K562 (cell line): ENCODE data around the gene CYBRD1. TPM values are rescaled to one million over a fixed set of nuclear protein-coding genes. Genes with fewer than 3 reads are reported as not detected.

Experiments
- CBX5 ChIP-seq: IDR thresholded peaks from 2 replicates; pipeline ENCODE4 v1.6.1; 2014; ENCODE audit warnings: low read depth, borderline replicate concordance
- SAP30 ChIP-seq: fragments of 200-600 bp; sonication (generic); IDR thresholded peaks from 2 replicates; pipeline ENCODE4 v1.6.1; 2012; ENCODE audit warnings: borderline replicate concordance, low read depth, mild to moderate bottlenecking, moderate library complexity, low read length, control low read depth, inconsistent platforms; ENCODE audit not compliant: insufficient read depth, poor library complexity, severe bottlenecking
- SIN3B ChIP-seq: fragments of 450-650 bp; IDR thresholded peaks from 2 replicates; pipeline ENCODE4 v1.6.1; 2017; ENCODE audit warnings: low read depth, mild to moderate bottlenecking, moderate library complexity
- ZFP30 ChIP-seq: fragments of 250-450 bp; sonication (Bioruptor Pico); IDR thresholded peaks from 2 replicates; pipeline ENCODE4 v1.8.0; 2022; ENCODE audit warnings: moderate library complexity, mild to moderate bottlenecking, inconsistent platforms, borderline replicate concordance
- ZNF121 ChIP-seq: sonication (generic); formaldehyde crosslinking; conservative IDR thresholded peaks from 2 replicates; pipeline ENCODE4 v1.8.0; 2022; ENCODE audit warnings: missing genetic modification reagents
- ZNF232 ChIP-seq: sonication (generic); formaldehyde crosslinking; IDR thresholded peaks from 2 replicates; pipeline ENCODE4 v1.8.0; 2022; ENCODE audit warnings: mild to moderate bottlenecking, missing genetic modification reagents
- ZNF41 ChIP-seq: fragments of 250-450 bp; sonication (Bioruptor Pico); conservative IDR thresholded peaks from 2 replicates; pipeline ENCODE4 v1.4.0; 2020; ENCODE audit warnings: mild to moderate bottlenecking
- ZNF76 ChIP-seq: fragments of 250-450 bp; sonication (Bioruptor Pico); IDR thresholded peaks from 2 replicates; pipeline ENCODE4 v1.4.0; 2020; ENCODE audit warnings: mild to moderate bottlenecking, moderate library complexity, borderline replicate concordance
- polyA plus RNA-seq, 8 experiments: library from polyadenylated mRNA; depleted of rRNA in 4 of 8; stranded (reverse) in 5 of 8; unstranded in 3 of 8; fragments of >200 nt; fragmentation: Nextera tagmentation in 2 of 8; fragmentation: Illumina TruSeq in 1 of 8; extraction: Ambion mirVana in 2 of 8; extraction: Trizol in 1 of 8; gene quantifications; 2 replicates each; pipeline versions ENCODE4 v1.2.1 to v1.2.3, GENCODE V29; 2011 to 2014; ENCODE audit warnings: inconsistent platforms in 1 of 8, missing spikeins in 1 of 8
- total RNA-seq, 7 experiments: library from RNA; depleted of rRNA in 6 of 7; stranded (reverse); fragments of >200 nt in 6 of 7; fragmentation: Illumina TruSeq in 2 of 7; extraction: Trizol in 2 of 7; gene quantifications; 2 replicates each; pipeline versions ENCODE4 v1.2.1 to v1.2.3, GENCODE V29; 2011 to 2021; ENCODE audit warnings: low replicate concordance in 1 of 7
- TF ChIP-seq, protein P1 (sequence below): fragments of 450-650 bp; IDR thresholded peaks from 2 replicates; pipeline ENCODE4 v1.6.1; 2016; ENCODE audit warnings: low read depth
- TF ChIP-seq, protein P2 (sequence below): fragments of 150-350 bp; IDR thresholded peaks from 2 replicates; pipeline ENCODE4 v1.6.1; 2014; ENCODE audit warnings: low read depth, mild to moderate bottlenecking, low read length, borderline replicate concordance
- TF ChIP-seq, protein P3 (sequence below): IDR thresholded peaks from 2 replicates; pipeline ENCODE4 v1.6.1; 2011; ENCODE audit not compliant: insufficient read length; ENCODE audit errors: extremely low read depth
- TF ChIP-seq, protein P4 (sequence below): fragments of 450-650 bp; formaldehyde crosslinking; IDR thresholded peaks from 2 replicates; pipeline ENCODE4 v1.4.0; 2020; ENCODE audit warnings: mild to moderate bottlenecking, moderate library complexity

CYBRD1 gene
- total and polyA plus RNA-seq, 9 of the 15 experiments (the other 6 are each of a cell fraction or from before 2014, with no cell fraction given): 9.6 to 22.4 (median 15.6) TPM

DNA sequence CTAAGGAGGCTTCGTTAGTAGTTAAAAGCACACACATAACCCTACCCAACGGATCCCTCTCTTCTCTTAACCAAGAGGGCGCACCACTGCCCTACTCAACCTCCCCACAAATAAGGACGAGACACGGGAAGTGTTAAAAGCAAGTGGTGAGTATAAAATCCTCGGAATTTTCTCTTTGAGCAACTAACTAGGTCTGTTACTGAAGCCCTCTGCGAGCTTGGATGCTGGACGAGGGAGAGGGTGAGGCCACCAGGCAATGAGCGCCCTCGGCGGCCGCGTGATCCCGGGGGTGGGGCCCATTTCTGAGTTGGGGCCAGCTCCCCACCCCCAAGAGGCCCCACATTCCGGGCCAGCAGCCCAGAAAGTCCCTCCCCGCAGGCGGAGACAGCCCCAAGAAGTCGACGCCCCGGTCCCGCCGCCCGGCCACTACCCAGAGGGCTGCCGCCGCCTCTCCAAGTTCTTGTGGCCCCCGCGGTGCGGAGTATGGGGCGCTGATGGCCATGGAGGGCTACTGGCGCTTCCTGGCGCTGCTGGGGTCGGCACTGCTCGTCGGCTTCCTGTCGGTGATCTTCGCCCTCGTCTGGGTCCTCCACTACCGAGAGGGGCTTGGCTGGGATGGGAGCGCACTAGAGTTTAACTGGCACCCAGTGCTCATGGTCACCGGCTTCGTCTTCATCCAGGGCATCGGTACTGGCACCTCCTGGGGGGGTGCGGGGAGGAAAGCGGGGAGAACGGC lies at the start of gene CYBRD1 (continued):
- TF ChIP-seq ZNF121 (CRISPR knock-in tag) (no peak), SIN3B (no peak), ZNF232 (CRISPR knock-in tag) (peak; percentile 68; the same call in 1 of the 2 replicates), ZFP30 (no peak), ZNF76 (CRISPR knock-in tag) (no peak), CBX5 (no peak), SAP30 (peak; percentile 64), ZNF41 (no peak)
- TF ChIP-seq, protein P1, sequence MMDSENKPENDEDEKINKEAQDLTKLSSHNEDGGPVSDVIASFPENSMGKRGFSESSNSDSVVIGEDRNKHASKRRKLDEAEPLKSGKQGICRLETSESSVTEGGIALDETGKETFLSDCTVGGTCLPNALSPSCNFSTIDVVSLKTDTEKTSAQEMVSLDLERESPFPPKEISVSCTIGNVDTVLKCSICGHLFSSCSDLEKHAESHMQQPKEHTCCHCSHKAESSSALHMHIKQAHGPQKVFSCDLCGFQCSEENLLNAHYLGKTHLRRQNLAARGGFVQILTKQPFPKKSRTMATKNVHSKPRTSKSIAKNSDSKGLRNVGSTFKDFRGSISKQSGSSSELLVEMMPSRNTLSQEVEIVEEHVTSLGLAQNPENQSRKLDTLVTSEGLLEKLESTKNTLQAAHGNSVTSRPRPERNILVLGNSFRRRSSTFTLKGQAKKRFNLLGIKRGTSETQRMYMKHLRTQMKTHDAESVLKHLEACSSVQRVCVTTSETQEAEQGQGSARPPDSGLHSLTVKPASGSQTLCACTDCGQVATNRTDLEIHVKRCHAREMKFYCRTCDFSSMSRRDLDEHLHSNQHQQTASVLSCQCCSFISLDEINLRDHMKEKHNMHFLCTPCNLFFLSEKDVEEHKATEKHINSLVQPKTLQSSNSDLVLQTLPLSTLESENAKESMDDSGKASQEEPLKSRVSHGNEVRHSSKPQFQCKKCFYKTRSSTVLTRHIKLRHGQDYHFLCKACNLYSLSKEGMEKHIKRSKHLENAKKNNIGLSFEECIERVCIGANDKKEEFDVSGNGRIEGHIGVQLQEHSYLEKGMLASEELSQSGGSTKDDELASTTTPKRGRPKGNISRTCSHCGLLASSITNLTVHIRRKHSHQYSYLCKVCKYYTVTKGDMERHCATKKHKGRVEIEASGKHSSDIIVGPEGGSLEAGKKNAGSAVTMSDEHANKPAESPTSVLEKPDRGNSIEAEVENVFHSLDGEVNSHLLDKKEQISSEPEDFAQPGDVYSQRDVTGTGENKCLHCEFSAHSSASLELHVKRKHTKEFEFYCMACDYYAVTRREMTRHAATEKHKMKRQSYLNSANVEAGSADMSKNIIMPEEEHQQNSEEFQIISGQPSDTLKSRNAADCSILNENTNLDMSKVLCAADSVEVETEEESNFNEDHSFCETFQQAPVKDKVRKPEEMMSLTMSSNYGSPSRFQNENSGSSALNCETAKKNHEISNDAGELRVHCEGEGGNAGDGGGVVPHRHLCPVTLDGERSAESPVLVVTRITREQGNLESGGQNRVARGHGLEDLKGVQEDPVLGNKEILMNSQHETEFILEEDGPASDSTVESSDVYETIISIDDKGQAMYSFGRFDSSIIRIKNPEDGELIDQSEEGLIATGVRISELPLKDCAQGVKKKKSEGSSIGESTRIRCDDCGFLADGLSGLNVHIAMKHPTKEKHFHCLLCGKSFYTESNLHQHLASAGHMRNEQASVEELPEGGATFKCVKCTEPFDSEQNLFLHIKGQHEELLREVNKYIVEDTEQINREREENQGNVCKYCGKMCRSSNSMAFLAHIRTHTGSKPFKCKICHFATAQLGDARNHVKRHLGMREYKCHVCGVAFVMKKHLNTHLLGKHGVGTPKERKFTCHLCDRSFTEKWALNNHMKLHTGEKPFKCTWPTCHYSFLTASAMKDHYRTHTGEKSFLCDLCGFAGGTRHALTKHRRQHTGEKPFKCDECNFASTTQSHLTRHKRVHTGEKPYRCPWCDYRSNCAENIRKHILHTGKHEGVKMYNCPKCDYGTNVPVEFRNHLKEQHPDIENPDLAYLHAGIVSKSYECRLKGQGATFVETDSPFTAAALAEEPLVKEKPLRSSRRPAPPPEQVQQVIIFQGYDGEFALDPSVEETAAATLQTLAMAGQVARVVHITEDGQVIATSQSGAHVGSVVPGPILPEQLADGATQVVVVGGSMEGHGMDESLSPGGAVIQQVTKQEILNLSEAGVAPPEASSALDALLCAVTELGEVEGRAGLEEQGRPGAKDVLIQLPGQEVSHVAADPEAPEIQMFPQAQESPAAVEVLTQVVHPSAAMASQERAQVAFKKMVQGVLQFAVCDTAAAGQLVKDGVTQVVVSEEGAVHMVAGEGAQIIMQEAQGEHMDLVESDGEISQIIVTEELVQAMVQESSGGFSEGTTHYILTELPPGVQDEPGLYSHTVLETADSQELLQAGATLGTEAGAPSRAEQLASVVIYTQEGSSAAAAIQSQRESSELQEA: no peak; the same call in 1 of the 2 replicates
- TF ChIP-seq, protein P2, sequence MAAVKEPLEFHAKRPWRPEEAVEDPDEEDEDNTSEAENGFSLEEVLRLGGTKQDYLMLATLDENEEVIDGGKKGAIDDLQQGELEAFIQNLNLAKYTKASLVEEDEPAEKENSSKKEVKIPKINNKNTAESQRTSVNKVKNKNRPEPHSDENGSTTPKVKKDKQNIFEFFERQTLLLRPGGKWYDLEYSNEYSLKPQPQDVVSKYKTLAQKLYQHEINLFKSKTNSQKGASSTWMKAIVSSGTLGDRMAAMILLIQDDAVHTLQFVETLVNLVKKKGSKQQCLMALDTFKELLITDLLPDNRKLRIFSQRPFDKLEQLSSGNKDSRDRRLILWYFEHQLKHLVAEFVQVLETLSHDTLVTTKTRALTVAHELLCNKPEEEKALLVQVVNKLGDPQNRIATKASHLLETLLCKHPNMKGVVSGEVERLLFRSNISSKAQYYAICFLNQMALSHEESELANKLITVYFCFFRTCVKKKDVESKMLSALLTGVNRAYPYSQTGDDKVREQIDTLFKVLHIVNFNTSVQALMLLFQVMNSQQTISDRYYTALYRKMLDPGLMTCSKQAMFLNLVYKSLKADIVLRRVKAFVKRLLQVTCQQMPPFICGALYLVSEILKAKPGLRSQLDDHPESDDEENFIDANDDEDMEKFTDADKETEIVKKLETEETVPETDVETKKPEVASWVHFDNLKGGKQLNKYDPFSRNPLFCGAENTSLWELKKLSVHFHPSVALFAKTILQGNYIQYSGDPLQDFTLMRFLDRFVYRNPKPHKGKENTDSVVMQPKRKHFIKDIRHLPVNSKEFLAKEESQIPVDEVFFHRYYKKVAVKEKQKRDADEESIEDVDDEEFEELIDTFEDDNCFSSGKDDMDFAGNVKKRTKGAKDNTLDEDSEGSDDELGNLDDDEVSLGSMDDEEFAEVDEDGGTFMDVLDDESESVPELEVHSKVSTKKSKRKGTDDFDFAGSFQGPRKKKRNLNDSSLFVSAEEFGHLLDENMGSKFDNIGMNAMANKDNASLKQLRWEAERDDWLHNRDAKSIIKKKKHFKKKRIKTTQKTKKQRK: no peak
- TF ChIP-seq, protein P3, sequence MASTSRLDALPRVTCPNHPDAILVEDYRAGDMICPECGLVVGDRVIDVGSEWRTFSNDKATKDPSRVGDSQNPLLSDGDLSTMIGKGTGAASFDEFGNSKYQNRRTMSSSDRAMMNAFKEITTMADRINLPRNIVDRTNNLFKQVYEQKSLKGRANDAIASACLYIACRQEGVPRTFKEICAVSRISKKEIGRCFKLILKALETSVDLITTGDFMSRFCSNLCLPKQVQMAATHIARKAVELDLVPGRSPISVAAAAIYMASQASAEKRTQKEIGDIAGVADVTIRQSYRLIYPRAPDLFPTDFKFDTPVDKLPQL: peak; percentile 10
- TF ChIP-seq, protein P4, sequence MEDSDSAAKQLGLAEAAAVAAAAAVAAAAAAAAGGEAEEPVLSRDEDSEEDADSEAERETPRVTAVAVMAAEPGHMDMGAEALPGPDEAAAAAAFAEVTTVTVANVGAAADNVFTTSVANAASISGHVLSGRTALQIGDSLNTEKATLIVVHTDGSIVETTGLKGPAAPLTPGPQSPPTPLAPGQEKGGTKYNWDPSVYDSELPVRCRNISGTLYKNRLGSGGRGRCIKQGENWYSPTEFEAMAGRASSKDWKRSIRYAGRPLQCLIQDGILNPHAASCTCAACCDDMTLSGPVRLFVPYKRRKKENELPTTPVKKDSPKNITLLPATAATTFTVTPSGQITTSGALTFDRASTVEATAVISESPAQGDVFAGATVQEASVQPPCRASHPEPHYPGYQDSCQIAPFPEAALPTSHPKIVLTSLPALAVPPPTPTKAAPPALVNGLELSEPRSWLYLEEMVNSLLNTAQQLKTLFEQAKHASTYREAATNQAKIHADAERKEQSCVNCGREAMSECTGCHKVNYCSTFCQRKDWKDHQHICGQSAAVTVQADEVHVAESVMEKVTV (CRISPR knock-in tag): 0 out of 2 replicates have a peak, but pooled peaks have one; percentile 13
